Measurements from ENCODE around the gene BUB3. TPM values are rescaled to one million over a fixed set of nuclear protein-coding genes. Genes with fewer than 3 reads are reported as not detected.

BUB3 gene
- total RNA-seq, 1 experiment from 2014 or later: 96.5 TPM

- TF ChIP-seq EZH2 (IDR thresholded peaks at IDR 0.05; ENCODE audit: low read depth) (no peak), CTCF (conservative IDR thresholded peaks at IDR 0.05) (no peak)
- POLR2A ChIA-PET (ENCODE audit: unreplicated experiment): interaction anchor here (0.6 to 1.0 kb wide), 2 partner anchors 145 to 257 kb away, joined by 4 read pairs; partner anchors contain the start of gene IKZF5
- H2AFZ ChIP-seq: no peak overlapping the region; the same call in 1 of the 2 replicates
- H3K36me3 ChIP-seq (ENCODE audit: low read depth): peaks cover 23% of the 10 kb centered on the region; the same call in 1 of the 2 replicates
- H3K9me3 ChIP-seq (ENCODE audit: insufficient read depth, low read depth): no peaks in the 10 kb centered on the region
- no TSS peak for BruUV-seq (replicated peaks)
- peaks cover 43% of the 10 kb centered on the region for H3K79me2 ChIP-seq (ENCODE audit: low read depth)
- H3K27ac ChIP-seq: no peak overlapping the region
- CTCF ChIA-PET: no interaction called here
- H3K4me3 ChIP-seq: peak overlapping the region; percentile 48; the same call in 1 of the 2 replicates
- no peaks in the 10 kb centered on the region for H3K9me2 ChIP-seq (ENCODE audit: insufficient read depth)
- peaks cover 20% of the 10 kb centered on the region for H3K4me1 ChIP-seq (replicated peaks; ENCODE audit: insufficient read depth)
- peak overlapping the region; percentile 74 for H3K4me2 ChIP-seq
- intact Hi-C loops (cut with micrococcal nuclease; ENCODE audit: unreplicated experiment): loop anchor here (10.0 kb wide), 1 partner anchor 149 kb away; the partner anchor contains the start of genes ACADSB and IKZF5
- no peak for DNase-seq
- H3K27me3 ChIP-seq (ENCODE audit: insufficient read depth, low read depth): no peaks in the 10 kb centered on the region
- no peaks in the 10 kb centered on the region for H3F3A ChIP-seq (ENCODE audit: insufficient read depth, low read depth)
- peaks cover 20% of the 10 kb centered on the region for H4K20me1 ChIP-seq (ENCODE audit: insufficient read depth)
Observed at GRCh38 chr10:123153486-123154091, 613 bp upstream of the BUB3 start.

GRCh38 chr10:123154711-123155505 lies 706 bp downstream of the BUB3 start:
- H3K36me3 ChIP-seq (ENCODE audit: low read depth): peaks cover 34% of the 10 kb centered on the region
- no peaks in the 10 kb centered on the region for H3F3A ChIP-seq (ENCODE audit: insufficient read depth, low read depth)
- DNase-seq: peak; percentile 19 to 42
- peak overlapping the region; percentile 92 for H3K4me3 ChIP-seq
- H3K9me3 ChIP-seq (ENCODE audit: insufficient read depth, low read depth): no peaks in the 10 kb centered on the region
- no TSS peak for BruUV-seq (replicated peaks)
- peaks cover 20% of the 10 kb centered on the region for H3K4me1 ChIP-seq (replicated peaks; ENCODE audit: insufficient read depth)
- H3K4me2 ChIP-seq: peak overlapping the region; percentile 96
- intact Hi-C loops (cut with micrococcal nuclease; ENCODE audit: unreplicated experiment): loop anchor here (10.0 kb wide), 1 partner anchor 150 kb away; the partner anchor contains the start of genes ACADSB and IKZF5
- no peaks in the 10 kb centered on the region for H3K9me2 ChIP-seq (ENCODE audit: insufficient read depth)
- TF ChIP-seq EZH2 (IDR thresholded peaks at IDR 0.05; ENCODE audit: low read depth) (no peak), CTCF (conservative IDR thresholded peaks at IDR 0.05) (no peak)
- H4K20me1 ChIP-seq (ENCODE audit: insufficient read depth): peaks cover 20% of the 10 kb centered on the region
- peaks cover 57% of the 10 kb centered on the region for H3K79me2 ChIP-seq (ENCODE audit: low read depth)
- H3K27ac ChIP-seq: peak overlapping the region; percentile 57; the same call in 1 of the 2 replicates
- peak overlapping the region; percentile 95 for H2AFZ ChIP-seq
- POLR2A ChIA-PET (ENCODE audit: unreplicated experiment): interaction anchor here (1.0 kb wide), 1 partner anchor 147 kb away, joined by 4 read pairs; the partner anchor contains the start of gene IKZF5
- no peaks in the 10 kb centered on the region for H3K27me3 ChIP-seq (ENCODE audit: insufficient read depth, low read depth)
- CTCF ChIA-PET: no interaction called here

DNA sequence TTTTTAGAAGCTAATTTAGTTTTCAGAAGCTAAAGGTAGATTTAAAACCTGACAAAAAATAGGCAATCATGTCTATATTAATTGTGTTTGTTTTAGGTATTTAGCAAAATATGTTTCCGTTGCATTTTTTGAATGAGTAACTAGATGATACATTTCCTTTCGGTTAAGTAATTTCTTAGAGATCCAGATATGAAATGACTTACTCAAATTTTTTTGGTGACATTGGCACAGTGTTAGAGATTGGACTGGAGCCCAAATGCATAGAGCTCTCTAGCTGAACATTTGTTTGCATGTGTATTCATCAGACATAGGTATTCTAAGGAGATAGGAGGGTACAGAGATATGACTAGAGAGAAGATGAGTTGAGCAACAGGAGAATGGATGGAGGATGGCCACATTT lies 1.9 kb downstream of the BUB3 start:
- H3K27me3 ChIP-seq (ENCODE audit: insufficient read depth, low read depth): no peaks in the 10 kb centered on the region
- peak overlapping the region; percentile 92; the same call in 1 of the 2 replicates for H3K4me3 ChIP-seq
- peak overlapping the region; percentile 96 for H3K4me2 ChIP-seq
- no peaks in the 10 kb centered on the region for H3K9me3 ChIP-seq (ENCODE audit: insufficient read depth, low read depth)
- ChIA-PET POLR2A (ENCODE audit: unreplicated experiment) (no interaction called here), CTCF (no interaction called here)
- H3K79me2 ChIP-seq (ENCODE audit: low read depth): peaks cover 59% of the 10 kb centered on the region
- H3K27ac ChIP-seq: no peak overlapping the region
- peaks cover 20% of the 10 kb centered on the region for H3K4me1 ChIP-seq (replicated peaks; ENCODE audit: insufficient read depth)
- BruUV-seq (replicated peaks): TSS peak; percentile 48
- TF ChIP-seq EZH2 (IDR thresholded peaks at IDR 0.05; ENCODE audit: low read depth): no peak
- TF ChIP-seq CTCF (conservative IDR thresholded peaks at IDR 0.05): no peak
- no peaks in the 10 kb centered on the region for H3K9me2 ChIP-seq (ENCODE audit: insufficient read depth)
- H3K36me3 ChIP-seq (ENCODE audit: low read depth): peaks cover 46% of the 10 kb centered on the region
- DNase-seq: no peak
- intact Hi-C loops (cut with micrococcal nuclease; ENCODE audit: unreplicated experiment): loop anchor here (10.0 kb wide), 1 partner anchor 151 kb away; the partner anchor contains the start of genes ACADSB and IKZF5
- H3F3A ChIP-seq (ENCODE audit: insufficient read depth, low read depth): no peaks in the 10 kb centered on the region
- peaks cover 20% of the 10 kb centered on the region for H4K20me1 ChIP-seq (ENCODE audit: insufficient read depth)
- no peak overlapping the region for H2AFZ ChIP-seq
